Prostate gland (tissue), 2 donors: ENCODE measurements around the gene ST6GALNAC5.

Experiments
- CTCF ChIP-seq, 4 experiments: fragments of 200-600 bp in 2 of 4; fragments of 450-650 bp in 2 of 4; sonication (generic) in 2 of 4; IDR thresholded peaks; 1 replicate in 3 of 4; 2 replicates in 1 of 4; pipeline ENCODE4 v1.5.1; 2016 to 2019; ENCODE audit warnings: antibody characterized with exemption in 4 of 4, mild to moderate bottlenecking in 2 of 4, moderate library complexity in 2 of 4
- POLR2A ChIP-seq: fragments of 450-650 bp; IDR thresholded peaks from one replicate; pipeline ENCODE4 v1.6.1; 2016; ENCODE audit warnings: antibody characterized with exemption, mild to moderate bottlenecking
- POLR2AphosphoS5 ChIP-seq: sonication (generic); formaldehyde crosslinking; IDR thresholded peaks from one replicate; pipeline ENCODE4 v1.6.1; 2017; ENCODE audit warnings: antibody characterized with exemption

DNA sequence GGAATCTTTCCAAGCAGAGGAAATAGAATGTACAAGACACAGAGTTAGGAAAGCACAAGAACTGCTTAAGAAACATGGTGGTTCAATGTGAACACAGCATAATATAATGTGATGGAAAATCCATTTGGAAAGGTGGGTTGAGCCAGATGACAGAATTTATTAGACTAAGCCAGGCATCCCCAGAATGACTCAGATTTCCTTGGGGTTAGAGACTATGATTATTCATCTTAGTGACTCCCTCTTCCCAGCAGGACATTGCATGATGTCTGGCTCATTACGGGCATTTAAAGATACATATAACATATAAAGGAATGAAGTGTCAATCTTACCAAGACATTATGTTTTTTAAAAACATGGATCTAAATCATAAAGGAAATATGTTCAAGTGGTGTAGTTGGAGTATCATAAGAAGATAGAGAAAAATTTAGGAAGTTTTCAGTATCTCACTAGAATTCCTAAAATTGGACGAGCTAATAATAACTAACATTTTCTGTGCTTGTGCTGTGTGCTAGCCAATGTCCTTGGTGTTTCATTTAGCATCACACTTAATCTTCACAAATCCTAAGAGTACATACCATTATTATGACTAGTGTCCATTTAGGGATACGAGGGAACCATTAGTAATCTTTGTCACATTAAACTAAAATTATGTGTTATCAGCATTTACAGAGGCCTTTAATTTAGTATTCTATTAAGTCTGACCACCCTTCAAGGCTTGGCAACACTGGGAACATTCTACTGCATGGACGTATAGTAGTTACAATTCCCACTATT is 41.0 kb upstream of the ST6GALNAC5 start:
- TF ChIP-seq CTCF (IDR thresholded peaks at IDR 0.05) (no peak), POLR2A (no peak), POLR2AphosphoS5 (no peak)
